ENCODE results near the gene NCR2. TPM values are rescaled to one million over a fixed set of nuclear protein-coding genes. Genes with fewer than 3 reads are reported as not detected.

The NCR2 gene
- total RNA-seq, 1 donor from 2014 or later: not detected

GRCh38 chr6:41352396-41352795, 17.0 kb downstream of the NCR2 start:
- Mint-ChIP-seq H3K4me3 (ENCODE audit: low read depth) (no peak overlapping the region), H3K4me1 (ENCODE audit: low read depth) (peaks cover 2% of the 10 kb centered on the region), H3K27me3 (peaks cover 41% of the 10 kb centered on the region), H3K27ac (no peak overlapping the region), H3K36me3 (ENCODE audit: insufficient read depth) (peaks cover 1% of the 10 kb centered on the region), H3K9me3 (ENCODE audit: low read depth) (peaks cover 14% of the 10 kb centered on the region)
- TF ChIP-seq CTCF (IDR thresholded peaks at IDR 0.05; ENCODE audit: unreplicated experiment): no peak
- no peak for DNase-seq (ENCODE audit: low spot score, unreplicated experiment)

GRCh38 chr6:41352907-41353306, 17.5 kb downstream of the NCR2 start:
- H3K4me1 Mint-ChIP-seq (ENCODE audit: low read depth): peaks cover 2% of the 10 kb centered on the region
- H3K9me3 Mint-ChIP-seq (ENCODE audit: low read depth): peaks cover 9% of the 10 kb centered on the region
- peaks cover 41% of the 10 kb centered on the region for H3K27me3 Mint-ChIP-seq
- no peak for DNase-seq (ENCODE audit: low spot score, unreplicated experiment)
- no peak overlapping the region for H3K27ac Mint-ChIP-seq
- no peak for TF ChIP-seq CTCF (IDR thresholded peaks at IDR 0.05; ENCODE audit: unreplicated experiment)
- peaks cover 1% of the 10 kb centered on the region for H3K36me3 Mint-ChIP-seq (ENCODE audit: insufficient read depth)
- no peak overlapping the region for H3K4me3 Mint-ChIP-seq (ENCODE audit: low read depth)

GRCh38 chr6:41353333-41353732, 17.9 kb downstream of the NCR2 start:
- Mint-ChIP-seq H3K27ac (no peak overlapping the region), H3K4me3 (ENCODE audit: low read depth) (no peak overlapping the region), H3K27me3 (peaks cover 41% of the 10 kb centered on the region), H3K36me3 (ENCODE audit: insufficient read depth) (peaks cover 1% of the 10 kb centered on the region), H3K9me3 (ENCODE audit: low read depth) (peaks cover 5% of the 10 kb centered on the region), H3K4me1 (ENCODE audit: low read depth) (peaks cover 2% of the 10 kb centered on the region)
- DNase-seq (ENCODE audit: low spot score, unreplicated experiment): no peak
- TF ChIP-seq CTCF (IDR thresholded peaks at IDR 0.05; ENCODE audit: unreplicated experiment): no peak

GRCh38 chr6:41355952-41356351, 20.5 kb downstream of the NCR2 start:
- Mint-ChIP-seq H3K9me3 (ENCODE audit: low read depth) (peaks cover 14% of the 10 kb centered on the region), H3K36me3 (ENCODE audit: insufficient read depth) (peaks cover 1% of the 10 kb centered on the region), H3K27ac (no peak overlapping the region), H3K4me1 (ENCODE audit: low read depth) (no peaks in the 10 kb centered on the region), H3K4me3 (ENCODE audit: low read depth) (no peak overlapping the region), H3K27me3 (peaks cover 34% of the 10 kb centered on the region)
- DNase-seq (ENCODE audit: low spot score, unreplicated experiment): no peak
- no peak for TF ChIP-seq CTCF (IDR thresholded peaks at IDR 0.05; ENCODE audit: unreplicated experiment)

GRCh38 chr6:41356825-41357224, 21.4 kb downstream of the NCR2 start:
- Mint-ChIP-seq H3K27me3 (peaks cover 31% of the 10 kb centered on the region), H3K9me3 (ENCODE audit: low read depth) (peaks cover 23% of the 10 kb centered on the region), H3K4me1 (ENCODE audit: low read depth) (no peaks in the 10 kb centered on the region), H3K4me3 (ENCODE audit: low read depth) (no peak overlapping the region), H3K36me3 (ENCODE audit: insufficient read depth) (peaks cover 1% of the 10 kb centered on the region), H3K27ac (no peak overlapping the region)
- no peak for DNase-seq (ENCODE audit: low spot score, unreplicated experiment)
- peak; percentile 14 for TF ChIP-seq CTCF (IDR thresholded peaks at IDR 0.05; ENCODE audit: unreplicated experiment)

Measured in progenitor cell of endocrine pancreas (in vitro differentiated cells).